Stimulated activated naive B cell treated with anti-CD40 and anti-IgM and Interleukin-4, amounts not matched to agents 10 μg/mL and 1 μg/mL and 100 μg/mL, for 72 hours (primary cell): ENCODE data around the gene ZBED1.
"Not testable (repeated sequence)": the region's sequence is repeated elsewhere in the genome, so short reads cannot be mapped to it uniquely, and the experiment has no call there.

ENCODE experiments used
- ATAC-seq, 2 donors: fragments of 150-1000 bp; cut with Tn5 transposase; replicated peaks; 2 replicates each; pipeline ENCODE4 v1.10.0; 2021; ENCODE audit warnings: moderate library complexity in 1 of 2
- DNase-seq: peaks from one replicate; pipeline ENCODE4 v3.0.0; 2021
- H3K27ac Mint-ChIP-seq: one replicate; pipeline ENCODE4 v1.8.0; 2022; ENCODE audit warnings: mild to moderate bottlenecking, mixed read lengths
- H3K27me3 Mint-ChIP-seq, 2 donors: one replicate each; pipeline ENCODE4 v1.8.0; 2022; ENCODE audit warnings: mixed read lengths in 2 of 2
- H3K36me3 Mint-ChIP-seq, 2 donors: one replicate each; pipeline ENCODE4 v1.8.0; 2022; ENCODE audit warnings: mixed read lengths in 2 of 2, mild to moderate bottlenecking in 1 of 2
- H3K4me1 Mint-ChIP-seq, 2 donors: one replicate each; pipeline ENCODE4 v1.8.0; 2022; ENCODE audit warnings: mixed read lengths in 2 of 2, mild to moderate bottlenecking in 1 of 2
- H3K4me3 Mint-ChIP-seq, 2 donors: one replicate each; pipeline ENCODE4 v1.8.0; 2022; ENCODE audit warnings: mild to moderate bottlenecking in 2 of 2, mixed read lengths in 2 of 2, moderate library complexity in 1 of 2
- H3K9me3 Mint-ChIP-seq, 2 donors: one replicate each; pipeline ENCODE4 v1.8.0; 2022; ENCODE audit warnings: mixed read lengths in 2 of 2, mild to moderate bottlenecking in 1 of 2

Gene ZBED1

GRCh38 chrX:2508648-2509335 lies 8.0 kb upstream of the ZBED1 start:
- Mint-ChIP-seq H3K4me3 (peak overlapping the region in 1 of 2 donors; percentile 4), H3K9me3 (no peaks in the 10 kb centered on the region), H3K27ac (no peak overlapping the region), H3K36me3 (no peaks in the 10 kb centered on the region), H3K4me1 (peaks cover 15 to 25% of the 10 kb centered on the region in 2 donors), H3K27me3 (no peaks in the 10 kb centered on the region)
- ATAC-seq (no peak), DNase-seq (no peak)

GRCh38 chrX:2507904-2508627 lies 7.3 kb upstream of the ZBED1 start:
- no peak overlapping the region for H3K27ac Mint-ChIP-seq

GRCh38 chrX:2507196-2507595 lies 6.4 kb upstream of the ZBED1 start:
- Mint-ChIP-seq H3K9me3 (no peaks in the 10 kb centered on the region), H3K36me3 (no peaks in the 10 kb centered on the region), H3K27me3 (no peaks in the 10 kb centered on the region), H3K27ac (no peak overlapping the region), H3K4me1 (peaks cover 15 to 25% of the 10 kb centered on the region in 2 donors), H3K4me3 (no peak overlapping the region)
- ATAC-seq = no peak
- no peak for DNase-seq

More at GRCh38 chrX:2507904-2508627, 7.3 kb upstream of the ZBED1 start:
- Mint-ChIP-seq H3K9me3 (no peaks in the 10 kb centered on the region), H3K4me1 (peaks cover 15 to 25% of the 10 kb centered on the region in 2 donors), H3K27me3 (no peaks in the 10 kb centered on the region), H3K4me3 (no peak overlapping the region), H3K36me3 (no peaks in the 10 kb centered on the region)
- DNase-seq (no peak), ATAC-seq (no peak)

- DNase-seq, H3K27ac Mint-ChIP-seq, H3K4me3 Mint-ChIP-seq, H3K27me3 Mint-ChIP-seq, ATAC-seq, H3K36me3 Mint-ChIP-seq, H3K9me3 Mint-ChIP-seq: not testable (repeated sequence)
- H3K4me1 Mint-ChIP-seq = peaks cover 13 to 25% of the 10 kb centered on the region in 2 donors
Observed at GRCh38 chrX:2505341-2505740, 4.6 kb upstream of the ZBED1 start.

GRCh38 chrX:2504706-2505332 lies 4.0 kb upstream of the ZBED1 start:
- no peak overlapping the region for H3K27ac Mint-ChIP-seq
- no peak overlapping the region for H3K4me3 Mint-ChIP-seq
- H3K36me3 Mint-ChIP-seq = no peaks in the 10 kb centered on the region
- H3K9me3 Mint-ChIP-seq = no peaks in the 10 kb centered on the region
- no peaks in the 10 kb centered on the region for H3K27me3 Mint-ChIP-seq
- no peak for ATAC-seq
- H3K4me1 Mint-ChIP-seq = peaks cover 13 to 25% of the 10 kb centered on the region in 2 donors
- no peak for DNase-seq

- H3K36me3 Mint-ChIP-seq = no peaks in the 10 kb centered on the region
- H3K27ac Mint-ChIP-seq = no peak overlapping the region
Observed at GRCh38 chrX:2503591-2504500, 3.1 kb upstream of the ZBED1 start.

DNA sequence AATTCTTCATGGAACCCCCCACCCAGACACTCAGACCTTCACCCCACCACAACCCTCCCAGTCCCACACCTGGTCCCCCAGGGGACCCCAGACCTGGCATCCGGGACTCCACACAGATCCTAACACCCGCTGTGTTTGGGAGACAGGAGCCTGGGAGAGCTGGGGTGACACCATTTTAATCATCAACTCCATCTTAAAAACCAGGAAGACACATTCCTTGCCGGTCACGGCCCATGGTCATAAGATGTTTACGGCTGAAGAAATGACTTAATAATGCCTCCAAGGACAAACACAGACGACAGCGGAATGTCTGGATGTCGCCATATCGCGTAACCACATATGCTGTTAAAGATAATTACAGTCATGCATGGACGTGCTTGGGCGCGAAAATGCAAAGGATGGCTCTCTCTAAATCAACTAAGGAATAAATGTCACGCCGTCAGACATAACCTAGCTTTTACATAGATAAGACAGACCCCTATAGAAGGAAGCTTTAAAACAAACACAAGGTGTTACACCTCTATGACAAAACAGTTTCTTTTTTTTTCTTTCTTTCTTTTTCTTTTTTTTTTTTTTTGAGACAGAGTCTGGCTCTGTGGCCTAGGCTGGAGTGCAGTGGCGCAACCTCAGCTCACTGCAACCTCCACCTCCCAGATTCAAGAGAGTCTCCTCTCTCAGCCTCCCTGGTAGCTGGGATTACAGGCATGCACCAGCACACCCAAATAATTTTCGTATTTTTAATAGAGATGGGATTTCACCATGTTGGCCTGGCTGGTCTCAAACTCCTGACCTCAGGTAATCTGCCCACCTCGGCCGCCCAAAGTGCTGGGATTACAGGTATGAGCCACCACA lies 2.1 kb upstream of the ZBED1 start:
- DNase-seq (no peak), ATAC-seq (no peak)
- Mint-ChIP-seq H3K9me3 (no peaks in the 10 kb centered on the region), H3K27me3 (no peaks in the 10 kb centered on the region), H3K4me1 (peaks cover 18 to 38% of the 10 kb centered on the region in 2 donors), H3K4me3 (no peak overlapping the region), H3K27ac (no peak overlapping the region), H3K36me3 (peaks cover 0 to 1% of the 10 kb centered on the region in 2 donors)

More at GRCh38 chrX:2503591-2504500, 3.1 kb upstream of the ZBED1 start:
- ATAC-seq (no peak), DNase-seq (no peak)
- no peaks in the 10 kb centered on the region for H3K27me3 Mint-ChIP-seq
- no peak overlapping the region for H3K4me3 Mint-ChIP-seq
- H3K9me3 Mint-ChIP-seq = no peaks in the 10 kb centered on the region
- H3K4me1 Mint-ChIP-seq = peaks cover 15 to 32% of the 10 kb centered on the region in 2 donors

DNA sequence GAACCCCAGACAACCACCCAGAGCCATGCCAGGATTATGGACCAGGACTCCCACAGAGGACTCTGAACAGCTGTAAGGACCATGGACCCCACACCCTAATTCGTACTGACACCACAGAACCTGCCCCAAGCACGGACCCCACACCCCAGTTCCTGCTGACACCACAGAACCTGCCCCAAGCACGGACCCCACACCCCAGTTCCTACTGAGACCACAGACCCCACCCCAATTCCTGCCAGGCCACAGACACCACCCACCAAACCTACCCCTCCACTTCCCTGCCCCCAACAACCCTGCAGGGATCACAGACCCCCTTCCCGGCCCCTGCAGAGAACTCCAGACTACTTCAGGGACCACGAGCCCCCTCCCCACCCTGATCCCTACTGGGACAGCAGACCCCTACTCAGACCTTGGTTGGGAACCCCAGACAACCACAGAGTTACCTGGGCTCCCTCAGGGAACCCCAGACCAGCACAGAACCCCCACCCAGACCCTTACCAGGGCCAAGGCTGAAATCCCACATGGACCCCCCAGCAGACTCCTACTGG lies 1.4 kb upstream of the ZBED1 start:
- no peak for ATAC-seq

DNA sequence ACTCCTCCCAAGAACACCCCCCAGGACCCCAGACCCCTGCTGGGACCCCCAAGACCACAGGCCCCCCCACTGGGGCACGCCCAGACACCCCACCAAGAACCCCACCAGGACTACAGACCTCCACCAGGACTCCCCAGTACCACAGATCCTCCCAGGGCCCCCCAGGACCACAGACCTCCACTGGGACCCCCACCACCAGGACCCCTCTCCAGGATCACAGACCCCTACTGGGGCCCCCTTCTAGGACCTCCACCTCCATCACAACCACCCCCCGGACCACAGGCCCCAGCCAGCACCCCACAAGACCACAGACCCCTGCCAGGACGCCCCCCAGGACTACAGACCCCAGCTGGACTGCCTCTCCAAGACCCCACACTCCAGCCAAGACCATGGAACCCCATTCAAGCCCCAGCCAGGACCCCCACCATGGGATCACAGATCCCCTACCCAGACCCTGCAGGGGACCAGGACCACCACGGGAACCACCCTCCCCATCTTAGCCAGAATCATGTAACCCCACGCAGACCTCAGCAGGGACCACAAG lies 855 bp upstream of the ZBED1 start:
- H3K27ac Mint-ChIP-seq = peak overlapping the region; percentile 93
- H3K36me3 Mint-ChIP-seq = peaks cover 0 to 1% of the 10 kb centered on the region in 2 donors
- no peak for DNase-seq
- peak overlapping the region; percentile 80 to 81 for H3K4me3 Mint-ChIP-seq
- peaks cover 18 to 47% of the 10 kb centered on the region in 2 donors for H3K4me1 Mint-ChIP-seq
- no peak for ATAC-seq
- no peaks in the 10 kb centered on the region for H3K9me3 Mint-ChIP-seq
- no peaks in the 10 kb centered on the region for H3K27me3 Mint-ChIP-seq

More for the DNA sequence above, 1.4 kb upstream of the ZBED1 start:
- no peaks in the 10 kb centered on the region for H3K9me3 Mint-ChIP-seq
- no peak for DNase-seq
- H3K36me3 Mint-ChIP-seq = peaks cover 0 to 1% of the 10 kb centered on the region in 2 donors
- H3K27ac Mint-ChIP-seq = peak overlapping the region; percentile 93
- H3K4me1 Mint-ChIP-seq = peaks cover 18 to 45% of the 10 kb centered on the region in 2 donors
- peak overlapping the region; percentile 80 to 81 for H3K4me3 Mint-ChIP-seq
- H3K27me3 Mint-ChIP-seq = no peaks in the 10 kb centered on the region

GRCh38 chrX:2500091-2500802 lies 529 bp downstream of the ZBED1 start:
- Mint-ChIP-seq H3K4me1 (peaks cover 17 to 50% of the 10 kb centered on the region in 2 donors), H3K4me3 (peak overlapping the region; percentile 78 to 80), H3K27me3 (no peaks in the 10 kb centered on the region), H3K9me3 (no peaks in the 10 kb centered on the region), H3K27ac (no peak overlapping the region), H3K36me3 (peaks cover 0 to 4% of the 10 kb centered on the region in 2 donors)
- DNase-seq (peak; percentile 25), ATAC-seq (peak; percentile 66 to 68)

DNA sequence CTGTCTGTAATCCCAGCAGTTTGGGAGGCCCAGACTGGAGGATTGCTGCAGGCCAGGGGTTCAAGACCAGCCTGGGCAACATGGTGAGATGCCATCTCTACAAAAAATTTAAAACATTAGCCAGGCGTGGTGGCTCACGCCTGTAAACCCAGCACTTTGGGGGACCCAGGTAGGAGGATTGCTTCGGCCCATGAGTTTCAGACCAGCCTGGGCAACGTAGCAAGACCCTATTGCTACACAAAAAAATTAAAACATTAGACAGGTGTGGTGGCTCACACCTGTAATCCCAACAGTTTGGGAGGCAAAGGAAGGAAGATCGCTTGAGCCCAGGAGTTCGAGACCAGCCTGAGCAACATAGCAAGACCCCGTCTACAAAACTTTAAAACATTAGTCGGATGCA lies 1.3 kb downstream of the ZBED1 start:
- H3K4me3 Mint-ChIP-seq = peak overlapping the region; percentile 78 to 80
- H3K27ac Mint-ChIP-seq = peak overlapping the region; percentile 72
- peaks cover 13 to 45% of the 10 kb centered on the region in 2 donors for H3K4me1 Mint-ChIP-seq
- DNase-seq (no peak), ATAC-seq (no peak)
- H3K27me3 Mint-ChIP-seq = no peaks in the 10 kb centered on the region
- no peaks in the 10 kb centered on the region for H3K9me3 Mint-ChIP-seq
- peaks cover 0 to 4% of the 10 kb centered on the region in 2 donors for H3K36me3 Mint-ChIP-seq

DNA sequence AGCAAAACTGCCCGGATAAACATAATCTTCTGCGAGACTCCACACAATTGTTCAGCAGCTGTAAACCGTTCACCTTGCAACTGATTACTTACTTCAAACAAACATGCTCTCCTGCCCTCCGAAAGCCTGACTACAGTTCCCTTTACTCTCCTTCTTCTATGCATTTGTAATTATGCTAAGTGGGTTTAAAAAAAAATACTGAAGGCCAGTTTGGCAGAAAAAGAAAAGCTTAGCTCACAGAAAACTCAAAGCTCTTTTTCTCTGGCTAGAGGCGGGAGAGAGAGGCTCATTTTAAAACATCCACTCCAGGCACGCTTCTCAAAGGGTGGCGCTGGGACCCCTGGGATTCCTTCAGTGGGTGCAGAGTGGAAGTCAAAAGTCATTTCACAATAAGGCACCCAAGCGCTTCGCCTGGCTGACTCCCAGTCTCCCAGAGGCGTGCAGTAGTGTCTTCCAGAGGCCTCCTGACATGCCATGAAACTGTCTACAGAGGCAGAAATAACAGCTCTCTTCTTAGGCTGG lies 1.9 kb downstream of the ZBED1 start:
- H3K36me3 Mint-ChIP-seq = peaks cover 0 to 4% of the 10 kb centered on the region in 2 donors
- no peak for DNase-seq
- H3K9me3 Mint-ChIP-seq = no peaks in the 10 kb centered on the region
- H3K4me1 Mint-ChIP-seq = peaks cover 13 to 45% of the 10 kb centered on the region in 2 donors
- H3K27me3 Mint-ChIP-seq = no peaks in the 10 kb centered on the region
- peak overlapping the region; percentile 25 for H3K27ac Mint-ChIP-seq
- H3K4me3 Mint-ChIP-seq = peak overlapping the region; percentile 78 to 80
- peak in 1 of 2 donors; percentile 29 for ATAC-seq
